Lung (tissue), 12 donors: Measurements from ENCODE around the gene PADI1. TPM values are rescaled to one million over a fixed set of nuclear protein-coding genes. Genes with fewer than 3 reads are reported as not detected.
"Not testable (repeated sequence)": the region's sequence is repeated elsewhere in the genome, so short reads cannot be mapped to it uniquely, and the experiment has no call there.

Source experiments
- ATAC-seq: fragments of 200-7000 bp; cut with Tn5 transposase; one replicate; pipeline ENCODE4 v1.9.1; 2020; ENCODE audit warnings: moderate number of reproducible peaks; ENCODE audit not compliant: insufficient read depth, low FRiP score
- DNase-seq, 3 donors: peaks; one replicate each; pipeline ENCODE4 v3.0.0-alpha.2; 2013 to 2017
- H3K27ac ChIP-seq, 2 donors: one replicate each; pipeline ENCODE4 v1.5.1; 2013; ENCODE audit warnings: mild to moderate bottlenecking in 2 of 2, moderate library complexity in 2 of 2, control low read depth in 1 of 2, inconsistent platforms in 1 of 2, low read depth in 1 of 2, low read length in 1 of 2
- H3K27me3 ChIP-seq, 3 donors: one replicate each; pipeline ENCODE4 v1.5.1; 2013; ENCODE audit warnings: low read length in 2 of 3; ENCODE audit not compliant: control insufficient read depth in 3 of 3, insufficient read depth in 3 of 3
- H3K36me3 ChIP-seq, 4 donors: one replicate each; pipeline ENCODE4 v1.5.1; 2013; ENCODE audit warnings: low read length in 4 of 4, mild to moderate bottlenecking in 1 of 4, moderate library complexity in 1 of 4; ENCODE audit not compliant: control insufficient read depth in 4 of 4, insufficient read depth in 4 of 4
- H3K4me1 ChIP-seq, 5 donors: one replicate each; pipeline ENCODE4 v1.5.1; 2013; ENCODE audit warnings: low read length in 5 of 5, mild to moderate bottlenecking in 2 of 5, moderate library complexity in 1 of 5; ENCODE audit not compliant: control insufficient read depth in 5 of 5, insufficient read depth in 5 of 5
- H3K4me3 ChIP-seq: one replicate; pipeline ENCODE4 v1.5.1; 2013; ENCODE audit warnings: mild to moderate bottlenecking, control low read depth, moderate library complexity
- H3K9ac ChIP-seq, 2 donors: one replicate each; pipeline ENCODE4 v1.5.1; 2013; ENCODE audit warnings: low read length in 2 of 2, control low read depth in 1 of 2; ENCODE audit not compliant: insufficient read depth in 1 of 2
- H3K9me3 ChIP-seq, 4 donors: one replicate each; pipeline ENCODE4 v1.5.1; 2013; ENCODE audit warnings: low read length in 3 of 4, mild to moderate bottlenecking in 1 of 4, moderate library complexity in 1 of 4; ENCODE audit not compliant: control insufficient read depth in 4 of 4, insufficient read depth in 3 of 4
- CTCF ChIP-seq: IDR thresholded peaks from 2 replicates; pipeline ENCODE4 v1.5.1; 2012; ENCODE audit warnings: mild to moderate bottlenecking; ENCODE audit errors: control extremely low read depth, extremely low read depth
- WGBS, 2 donors: extraction: QIAGEN DNeasy Blood & Tissue Kit; methylation state at CpG; one replicate each; pipeline ENCODE4 v1.1.7; 2013; 5-methylcytosine and 5-hydroxymethylcytosine counted together
- polyA plus RNA-seq, 2 donors: library from polyadenylated mRNA; stranded (reverse); fragments of 200-250 nt; gene quantifications; one replicate each; pipeline ENCODE4 v1.2.1, GENCODE V29; 2013
- total RNA-seq, 2 donors: library from RNA; depleted of rRNA in 1 of 2; stranded (reverse); fragments of >200 nt in 1 of 2; gene quantifications; one replicate each; pipeline ENCODE4 v1.2.1, GENCODE V29; 2014 to 2021
- donor health status: control.
- donor health status: control.
- donor health status: Bipolar disorder and iron deficiency.
- donor health status: healthy.
- donor health status: DM: yes; HTN: yes; CAD: no.

Gene PADI1
- total and polyA plus RNA-seq, 4 donors: 0.09 to 0.35 TPM; not detected in 2

DNA sequence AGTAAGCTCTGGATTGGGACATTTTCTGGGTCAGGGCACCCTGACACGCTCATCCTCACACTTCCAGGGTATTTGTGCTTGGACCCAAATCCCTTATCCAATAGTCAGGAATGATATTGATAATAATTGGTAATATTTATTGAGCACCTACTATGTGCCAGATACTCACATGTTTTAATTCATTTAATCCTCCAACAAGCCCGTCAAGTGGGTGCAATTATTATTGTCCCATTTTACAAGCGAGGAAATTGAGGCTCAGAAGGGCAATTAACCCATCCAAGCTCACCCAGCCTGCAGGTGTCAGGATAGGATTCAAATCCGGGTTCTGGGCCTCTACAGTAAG is 32.6 kb downstream of the PADI1 start:
- H3K27me3 ChIP-seq: peaks cover 0 to 14% (median 10%) of the 10 kb centered on the region in 3 donors
- 81 to 87% methylated on average over 4 of the region's 4 CpGs for WGBS, 2 donors
- ATAC-seq: no peak
- H3K4me3 ChIP-seq: no peak overlapping the region
- H3K9ac ChIP-seq: no peak overlapping the region
- no peaks in the 10 kb centered on the region for H3K4me1 ChIP-seq
- no peak for TF ChIP-seq CTCF
- no peaks in the 10 kb centered on the region for H3K36me3 ChIP-seq
- DNase-seq: no peak
- H3K9me3 ChIP-seq: no peaks in the 10 kb centered on the region
- H3K27ac ChIP-seq: no peak overlapping the region

GRCh38 chr1:17239420-17239819 is 34.5 kb downstream of the PADI1 start:
- no peak overlapping the region for H3K27ac ChIP-seq
- DNase-seq: peak; percentile 78 to 93 (median 82)
- no peaks in the 10 kb centered on the region for H3K4me1 ChIP-seq
- H3K36me3 ChIP-seq: no peaks in the 10 kb centered on the region
- H3K27me3 ChIP-seq: peaks cover 0 to 14% (median 10%) of the 10 kb centered on the region in 3 donors
- no peak for TF ChIP-seq CTCF
- no peak overlapping the region for H3K4me3 ChIP-seq
- no peak overlapping the region for H3K9ac ChIP-seq
- ATAC-seq: no peak
- no peaks in the 10 kb centered on the region for H3K9me3 ChIP-seq
- 28% methylated on average over 1 of the region's 1 CpG for WGBS, 2 donors

GRCh38 chr1:17241011-17241779 is 36.3 kb downstream of the PADI1 start:
- not testable (repeated sequence) for DNase-seq, H3K9ac ChIP-seq
- WGBS, 2 donors: 49 to 61% methylated on average over 28 of the region's 28 CpGs

GRCh38 chr1:17241780-17242074 is 36.8 kb downstream of the PADI1 start:
- not testable (repeated sequence) for H3K36me3 ChIP-seq, H3K9ac ChIP-seq, H3K4me1 ChIP-seq, H3K4me3 ChIP-seq, ATAC-seq, H3K9me3 ChIP-seq, H3K27ac ChIP-seq, DNase-seq
- WGBS, 2 donors: 80% methylated on average over 11 of the region's 11 CpGs
- peaks cover 0 to 14% (median 10%) of the 10 kb centered on the region in 3 donors for H3K27me3 ChIP-seq

More at GRCh38 chr1:17241011-17241779, 36.3 kb downstream of the PADI1 start:
- not testable (repeated sequence) for H3K36me3 ChIP-seq, H3K9me3 ChIP-seq, H3K4me1 ChIP-seq, H3K4me3 ChIP-seq, H3K27ac ChIP-seq, ATAC-seq
- H3K27me3 ChIP-seq: peaks cover 0 to 14% (median 10%) of the 10 kb centered on the region in 3 donors
